SJCRH30 (cell line): Measurements from ENCODE around the gene UVRAG. TPM values are rescaled to one million over a fixed set of nuclear protein-coding genes. Genes with fewer than 3 reads are reported as not detected.

ENCODE experiments used
- DNase-seq, 2 experiments: peaks; one replicate each; pipeline ENCODE4 v3.0.0-alpha.2; 2015 to 2020
- H3K27ac ChIP-seq: fragments of 250-450 bp; sonication (Bioruptor Pico); 2 replicates; pipeline ENCODE4 v1.5.1; 2020; ENCODE audit warnings: mild to moderate bottlenecking, moderate library complexity
- H3K27me3 ChIP-seq: fragments of 250-450 bp; sonication (Bioruptor Pico); 2 replicates; pipeline ENCODE4 v1.5.1; 2020; ENCODE audit warnings: mild to moderate bottlenecking, moderate library complexity
- H3K36me3 ChIP-seq: fragments of 250-450 bp; sonication (Bioruptor Pico); 2 replicates; pipeline ENCODE4 v1.5.1; 2020; ENCODE audit warnings: mild to moderate bottlenecking, moderate library complexity
- H3K4me1 ChIP-seq: fragments of 250-450 bp; sonication (Bioruptor Pico); 2 replicates; pipeline ENCODE4 v1.5.1; 2020; ENCODE audit warnings: mild to moderate bottlenecking, moderate library complexity
- H3K4me3 ChIP-seq: fragments of 250-450 bp; sonication (Bioruptor Pico); 2 replicates; pipeline ENCODE4 v1.5.1; 2020; ENCODE audit warnings: mild to moderate bottlenecking, moderate library complexity
- H3K9me3 ChIP-seq: fragments of 250-450 bp; sonication (Bioruptor Pico); replicated peaks from 2 replicates; pipeline ENCODE4 v1.5.1; 2020; ENCODE audit warnings: mild to moderate bottlenecking, moderate library complexity
- total RNA-seq: library from RNA; depleted of rRNA; stranded (reverse); fragments of >200 nt; shearing (Covaris generic); gene quantifications from 2 replicates; pipeline ENCODE4 v1.2.3, GENCODE V29; 2014

UVRAG gene
- total RNA-seq, 1 experiment from 2014 or later: 15.0 TPM

- H3K27me3 ChIP-seq: no peaks in the 10 kb centered on the region
- H3K27ac ChIP-seq: no peak overlapping the region
- H3K4me3 ChIP-seq: no peak overlapping the region
- H3K9me3 ChIP-seq: no peaks in the 10 kb centered on the region
- H3K36me3 ChIP-seq: no peaks in the 10 kb centered on the region
- DNase-seq: no peak
- no peaks in the 10 kb centered on the region for H3K4me1 ChIP-seq
Observed at GRCh38 chr11:75778962-75779361, 36.0 kb upstream of the UVRAG start.

GRCh38 chr11:75779960-75780359, 35.0 kb upstream of the UVRAG start:
- Histone ChIP-seq H3K4me3 (no peak overlapping the region), H3K9me3 (no peaks in the 10 kb centered on the region), H3K36me3 (no peaks in the 10 kb centered on the region), H3K27me3 (no peaks in the 10 kb centered on the region), H3K27ac (no peak overlapping the region), H3K4me1 (no peaks in the 10 kb centered on the region)
- DNase-seq: no peak

- Histone ChIP-seq H3K4me1 (no peaks in the 10 kb centered on the region), H3K4me3 (no peak overlapping the region), H3K27me3 (no peaks in the 10 kb centered on the region), H3K36me3 (no peaks in the 10 kb centered on the region), H3K9me3 (no peaks in the 10 kb centered on the region), H3K27ac (no peak overlapping the region)
- no peak for DNase-seq
Observed at GRCh38 chr11:75780888-75781287, 34.1 kb upstream of the UVRAG start.

- H3K36me3 ChIP-seq: no peaks in the 10 kb centered on the region
- H3K4me1 ChIP-seq: no peaks in the 10 kb centered on the region
- no peak overlapping the region for H3K27ac ChIP-seq
- no peak overlapping the region for H3K4me3 ChIP-seq
- H3K9me3 ChIP-seq: no peaks in the 10 kb centered on the region
- no peaks in the 10 kb centered on the region for H3K27me3 ChIP-seq
- DNase-seq: no peak
Observed at GRCh38 chr11:75781296-75781695, 33.7 kb upstream of the UVRAG start.

GRCh38 chr11:75781831-75782230, 33.2 kb upstream of the UVRAG start:
- Histone ChIP-seq H3K4me1 (no peaks in the 10 kb centered on the region), H3K27ac (no peak overlapping the region), H3K9me3 (no peaks in the 10 kb centered on the region), H3K4me3 (no peak overlapping the region), H3K27me3 (no peaks in the 10 kb centered on the region), H3K36me3 (no peaks in the 10 kb centered on the region)
- DNase-seq: no peak

- Histone ChIP-seq H3K4me3 (no peak overlapping the region), H3K36me3 (no peaks in the 10 kb centered on the region), H3K27me3 (no peaks in the 10 kb centered on the region), H3K27ac (no peak overlapping the region), H3K4me1 (no peaks in the 10 kb centered on the region), H3K9me3 (no peaks in the 10 kb centered on the region)
- no peak for DNase-seq
Observed at GRCh38 chr11:75782540-75783263, 32.3 kb upstream of the UVRAG start.

GRCh38 chr11:75783416-75784084, 31.5 kb upstream of the UVRAG start:
- Histone ChIP-seq H3K9me3 (no peaks in the 10 kb centered on the region), H3K27me3 (no peaks in the 10 kb centered on the region), H3K4me1 (no peaks in the 10 kb centered on the region), H3K4me3 (no peak overlapping the region), H3K27ac (no peak overlapping the region), H3K36me3 (no peaks in the 10 kb centered on the region)
- DNase-seq: no peak

GRCh38 chr11:75784085-75784478, 30.9 kb upstream of the UVRAG start:
- no peaks in the 10 kb centered on the region for H3K4me1 ChIP-seq
- H3K27me3 ChIP-seq: no peaks in the 10 kb centered on the region
- H3K36me3 ChIP-seq: no peaks in the 10 kb centered on the region
- H3K4me3 ChIP-seq: no peak overlapping the region
- no peak for DNase-seq
- no peak overlapping the region for H3K27ac ChIP-seq
- no peaks in the 10 kb centered on the region for H3K9me3 ChIP-seq

GRCh38 chr11:75784506-75784905, 30.5 kb upstream of the UVRAG start:
- H3K27me3 ChIP-seq: no peaks in the 10 kb centered on the region
- H3K4me3 ChIP-seq: no peak overlapping the region
- H3K9me3 ChIP-seq: no peaks in the 10 kb centered on the region
- H3K36me3 ChIP-seq: no peaks in the 10 kb centered on the region
- no peaks in the 10 kb centered on the region for H3K4me1 ChIP-seq
- no peak for DNase-seq
- no peak overlapping the region for H3K27ac ChIP-seq

- Histone ChIP-seq H3K36me3 (no peaks in the 10 kb centered on the region), H3K4me3 (no peak overlapping the region), H3K27me3 (no peaks in the 10 kb centered on the region), H3K4me1 (no peaks in the 10 kb centered on the region), H3K9me3 (no peaks in the 10 kb centered on the region), H3K27ac (no peak overlapping the region)
- DNase-seq: no peak
Observed at GRCh38 chr11:75785187-75785586, 29.8 kb upstream of the UVRAG start.

GRCh38 chr11:75786101-75786736, 28.8 kb upstream of the UVRAG start:
- Histone ChIP-seq H3K4me3 (no peak overlapping the region), H3K27ac (no peak overlapping the region), H3K9me3 (no peaks in the 10 kb centered on the region), H3K4me1 (no peaks in the 10 kb centered on the region), H3K36me3 (no peaks in the 10 kb centered on the region), H3K27me3 (no peaks in the 10 kb centered on the region)
- no peak for DNase-seq

- Histone ChIP-seq H3K27me3 (no peaks in the 10 kb centered on the region), H3K9me3 (no peaks in the 10 kb centered on the region), H3K27ac (no peak overlapping the region), H3K4me3 (no peak overlapping the region), H3K4me1 (no peaks in the 10 kb centered on the region), H3K36me3 (no peaks in the 10 kb centered on the region)
- DNase-seq: no peak
Observed at GRCh38 chr11:75789521-75789920, 25.5 kb upstream of the UVRAG start.

- H3K4me3 ChIP-seq: no peak overlapping the region
- H3K27me3 ChIP-seq: no peaks in the 10 kb centered on the region
- H3K27ac ChIP-seq: no peak overlapping the region
- no peaks in the 10 kb centered on the region for H3K4me1 ChIP-seq
- no peaks in the 10 kb centered on the region for H3K36me3 ChIP-seq
- no peak for DNase-seq
- H3K9me3 ChIP-seq: no peaks in the 10 kb centered on the region
Observed at GRCh38 chr11:75790986-75791385, 24.0 kb upstream of the UVRAG start.

- H3K4me1 ChIP-seq: no peaks in the 10 kb centered on the region; the same call in 1 of the 2 replicates
- no peaks in the 10 kb centered on the region for H3K27me3 ChIP-seq
- H3K36me3 ChIP-seq: no peaks in the 10 kb centered on the region
- no peak overlapping the region for H3K27ac ChIP-seq
- no peak overlapping the region for H3K4me3 ChIP-seq
- H3K9me3 ChIP-seq: no peaks in the 10 kb centered on the region
- DNase-seq: no peak
Observed at GRCh38 chr11:75792127-75792731, 22.8 kb upstream of the UVRAG start.
